SK-N-SH (cell line): ENCODE data around the gene SPEG. TPM values are rescaled to one million over a fixed set of nuclear protein-coding genes. Genes with fewer than 3 reads are reported as not detected.

Source experiments
- CTCF ChIA-PET: fragments of 300-600, 350-600 bp; formaldehyde crosslinking; extraction: SDS; loops from one replicate; lab custom pipeline; 2021; lab: Yijun Ruan, JAX
- POLR2A ChIA-PET: fragments of 350-600 bp; sonication (Branson Sonifier 250); formaldehyde crosslinking; extraction: SDS; loops from one replicate; lab custom pipeline; 2020; ENCODE audit warnings: antibody characterized with exemption, inconsistent platforms; lab: Yijun Ruan, JAX
- DNase-seq: peaks from one replicate; pipeline ENCODE4 v3.0.0; 2012
- H2AFZ ChIP-seq: fragments of 200-600 bp; sonication (generic); 2 replicates; pipeline ENCODE4 v1.8.1; 2016; ENCODE audit warnings: antibody characterized with exemption, mild to moderate bottlenecking, low read depth
- H3F3A ChIP-seq: fragments of 200-600 bp; sonication (generic); replicated peaks from 2 replicates; pipeline ENCODE3; 2016; ENCODE audit warnings: antibody characterized with exemption, mild to moderate bottlenecking; ENCODE audit not compliant: insufficient read depth
- H3K27ac ChIP-seq, 2 experiments: fragments of 200-500 bp in 1 of 2; fragments of 200-600 bp in 1 of 2; sonication (Bioruptor generic) in 1 of 2; sonication (generic), shearing (Covaris generic) in 1 of 2; 2 replicates each; pipeline versions ENCODE4 v1.5.1 to v1.6.1; 2014 to 2016; ENCODE audit warnings: low read depth in 2 of 2, inconsistent platforms in 1 of 2, low read length in 1 of 2, mild to moderate bottlenecking in 1 of 2, mixed read lengths in 1 of 2
- H3K27me3 ChIP-seq: fragments of 200-600 bp; sonication (generic), shearing (Covaris generic); 2 replicates; pipeline ENCODE4 v1.6.1; 2016; ENCODE audit warnings: mixed run types; ENCODE audit not compliant: insufficient read depth
- H3K36me3 ChIP-seq, 2 experiments: fragments of 200-500 bp in 1 of 2; fragments of 200-600 bp in 1 of 2; sonication (Bioruptor generic) in 1 of 2; sonication (generic) in 1 of 2; replicated peaks in 1 of 2; 2 replicates each; pipeline versions ENCODE3 to v1.5.1; 2014 to 2016; ENCODE audit warnings: low read length in 1 of 2, mild to moderate bottlenecking in 1 of 2; ENCODE audit not compliant: insufficient read depth in 2 of 2, control insufficient read depth in 1 of 2
- H3K4me1 ChIP-seq, 2 experiments: fragments of 200-500 bp in 1 of 2; fragments of 200-600 bp in 1 of 2; sonication (Bioruptor generic) in 1 of 2; sonication (generic), shearing (Covaris generic) in 1 of 2; 2 replicates each; pipeline versions ENCODE4 v1.5.1 to v1.6.1; 2014 to 2016; ENCODE audit warnings: low read depth in 1 of 2, low read length in 1 of 2, mixed run types in 1 of 2; ENCODE audit not compliant: insufficient read depth in 2 of 2, control insufficient read depth in 1 of 2
- H3K4me2 ChIP-seq: fragments of 200-600 bp; sonication (generic), shearing (Covaris generic); 2 replicates; pipeline ENCODE4 v1.6.1; 2017; ENCODE audit warnings: mixed run types
- H3K4me3 ChIP-seq, 2 experiments: fragments of 200-500 bp in 1 of 2; fragments of 200-600 bp in 1 of 2; sonication (Bioruptor generic) in 1 of 2; sonication (generic), shearing (Covaris generic) in 1 of 2; 2 replicates each; pipeline versions ENCODE4 v1.5.1 to v1.8.1; 2014 to 2016; ENCODE audit warnings: low read depth in 2 of 2, inconsistent platforms in 1 of 2, low read length in 1 of 2, mild to moderate bottlenecking in 1 of 2, mixed read lengths in 1 of 2, moderate library complexity in 1 of 2
- H3K79me2 ChIP-seq: fragments of 200-600 bp; sonication (generic); 2 replicates; pipeline ENCODE4 v1.8.1; 2017; ENCODE audit warnings: mild to moderate bottlenecking; ENCODE audit not compliant: insufficient read depth
- H3K9ac ChIP-seq: fragments of 200-600 bp; sonication (generic); 2 replicates; pipeline ENCODE4 v1.6.1; 2017; ENCODE audit warnings: mixed run types
- H3K9me2 ChIP-seq: fragments of 200-600 bp; sonication (generic); 2 replicates; pipeline ENCODE4 v1.6.1; 2017; ENCODE audit warnings: mixed run types
- H3K9me3 ChIP-seq: fragments of 200-600 bp; sonication (generic); 2 replicates; pipeline ENCODE4 v1.6.1; 2017; ENCODE audit warnings: mixed run types, mild to moderate bottlenecking, moderate library complexity
- H4K20me1 ChIP-seq: fragments of 200-600 bp; sonication (generic); 2 replicates; pipeline ENCODE4 v1.6.1; 2017; ENCODE audit warnings: mild to moderate bottlenecking, mixed run types; ENCODE audit not compliant: insufficient read depth
- CHD2 ChIP-seq: fragments of 150-350 bp; IDR thresholded peaks from 2 replicates; pipeline ENCODE4 v1.6.1; 2018; ENCODE audit warnings: low read length; ENCODE audit not compliant: partially characterized antibody
- CTCF ChIP-seq: fragments of 200-600 bp; sonication (generic); IDR thresholded peaks from 2 replicates; pipeline ENCODE4 v1.6.1; 2017; ENCODE audit warnings: antibody characterized with exemption, mild to moderate bottlenecking, moderate library complexity
- ELF1 ChIP-seq: IDR thresholded peaks from 2 replicates; pipeline ENCODE4 v1.4.0; 2012
- EP300 ChIP-seq, 2 experiments: IDR thresholded peaks; 2 replicates each; pipeline versions ENCODE4 v1.4.0 to v1.6.1; 2012; ENCODE audit warnings: borderline replicate concordance in 1 of 2, low read depth in 1 of 2, low read length in 1 of 2
- EZH2phosphoT487 ChIP-seq: fragments of 200-600 bp; sonication (generic); IDR thresholded peaks from 2 replicates; pipeline ENCODE4 v1.6.1; 2017; ENCODE audit warnings: low read depth, mixed run types, mild to moderate bottlenecking, antibody characterized with exemption, moderate library complexity, borderline replicate concordance
- FOXJ3 ChIP-seq: sonication (generic); formaldehyde crosslinking; IDR thresholded peaks from 2 replicates; pipeline ENCODE4 v1.5.1; 2020; ENCODE audit warnings: mild to moderate bottlenecking, missing genetic modification reagents
- GABPA ChIP-seq: IDR thresholded peaks from 2 replicates; pipeline ENCODE4 v1.4.0; 2012; ENCODE audit warnings: low read depth, mild to moderate bottlenecking
- GATA2 ChIP-seq: sonication (generic); formaldehyde crosslinking; IDR thresholded peaks from 2 replicates; pipeline ENCODE4 v1.5.0; 2020; ENCODE audit warnings: mild to moderate bottlenecking, missing genetic modification reagents
- IRF3 ChIP-seq: fragments of 150-350 bp; IDR thresholded peaks from 2 replicates; pipeline ENCODE4 v1.6.1; 2016; ENCODE audit warnings: mild to moderate bottlenecking, low read depth, low read length
- NFIC ChIP-seq: IDR thresholded peaks from 2 replicates; pipeline ENCODE4 v1.4.0; 2012; ENCODE audit warnings: borderline replicate concordance
- POLR2AphosphoS5 ChIP-seq: IDR thresholded peaks from 2 replicates; pipeline ENCODE4 v1.6.1; 2012; ENCODE audit warnings: low read depth, low read length
- REST ChIP-seq: IDR thresholded peaks from 2 replicates; pipeline ENCODE4 v1.6.1; 2012; ENCODE audit warnings: mild to moderate bottlenecking, low read depth, low read length, moderate library complexity
- RFX5 ChIP-seq: IDR thresholded peaks from 2 replicates; pipeline ENCODE4 v1.6.1; 2012; ENCODE audit warnings: mild to moderate bottlenecking, improper control_type of control experiment, low read length
- SMC3 ChIP-seq: IDR thresholded peaks from 2 replicates; pipeline ENCODE4 v1.6.1; 2012; ENCODE audit warnings: low read depth, low read length, improper control_type of control experiment
- TAF1 ChIP-seq: IDR thresholded peaks from 2 replicates; pipeline ENCODE4 v1.6.1; 2012; ENCODE audit warnings: low read depth, mild to moderate bottlenecking, low read length, moderate library complexity, borderline replicate concordance
- TCF12 ChIP-seq: IDR thresholded peaks from 2 replicates; pipeline ENCODE4 v1.4.0; 2012
- WGBS: methylation state at CpG from one replicate; pipeline ENCODE4 v1.1.6; 2017; ENCODE audit warnings: low lambda C conversion rate; 5-methylcytosine and 5-hydroxymethylcytosine counted together
- polyA plus RNA-seq, 3 experiments: library from polyadenylated mRNA; depleted of rRNA; stranded (reverse); fragments of >200 nt; gene quantifications; 2 replicates each; pipeline ENCODE4 v1.2.3, GENCODE V29; 2012

The SPEG gene
- polyA plus RNA-seq, 1 of the 3 experiments (the other 2 are of a cell fraction), result 107 TPM

GRCh38 chr2:219452361-219453317, 18.0 kb downstream of the SPEG start (continued):
- TF ChIP-seq EZH2phosphoT487 (no peak), ELF1 (no peak), CTCF (no peak), REST (0 out of 2 replicates have a peak, but pooled peaks have one; percentile 63), GABPA (no peak), RFX5 (no peak), TCF12 (peak; percentile 93), POLR2AphosphoS5 (peak; percentile 58; the same call in 1 of the 2 replicates)
- TF ChIP-seq, all 33 proteins: peak for 19

GRCh38 chr2:219453671-219454590, 19.3 kb downstream of the SPEG start:
- H2AFZ ChIP-seq, result no peak overlapping the region
- no peaks in the 10 kb centered on the region for H3K27me3 ChIP-seq
- H3F3A ChIP-seq, result peaks cover 23% of the 10 kb centered on the region
- H3K4me1 ChIP-seq, result peaks cover 29 to 35% of the 10 kb centered on the region in 2 experiments
- 57% methylated on average over 10 of the region's 10 CpGs for WGBS
- peak; percentile 96 for DNase-seq
- CTCF ChIA-PET, result interaction anchor here (0.8 to 10.9 kb wide), 12 partner anchors 13 to 159 kb away, joined by 3 to 159 read pairs (median 6); partner anchors contain the start of gene STK11IP
- no peaks in the 10 kb centered on the region for H4K20me1 ChIP-seq
- no peak overlapping the region for H3K4me3 ChIP-seq
- H3K4me2 ChIP-seq, result peak overlapping the region; percentile 72
- POLR2A ChIA-PET, result interaction anchor here (0.9 to 1.8 kb wide), 6 partner anchors 18 to 75 kb away, joined by 3 to 8 read pairs (median 4); partner anchors contain the start of gene GMPPA
- no peaks in the 10 kb centered on the region for H3K9me2 ChIP-seq
- H3K9me3 ChIP-seq, result no peaks in the 10 kb centered on the region
- 0 out of 2 replicates have a peak, but pooled peaks cover 9% of the 10 kb centered on the region for H3K79me2 ChIP-seq
- H3K9ac ChIP-seq, result peak overlapping the region; percentile 56
- peak overlapping the region; percentile 90 to 98 for H3K27ac ChIP-seq
- H3K36me3 ChIP-seq, result peaks cover 35 to 41% of the 10 kb centered on the region in 2 experiments
- no peak for TF ChIP-seq GABPA
- TF ChIP-seq EP300 (IDR thresholded peaks at IDR 0.05; ENCODE audit: borderline replicate concordance in 1 of 2, low read depth in 1 of 2, low read length in 1 of 2), result peak in 1 of 2 experiments; percentile 7; a peak in 1 of 4 replicates
- no peak for TF ChIP-seq EZH2phosphoT487
- no peak for TF ChIP-seq IRF3
- peak; percentile 63 for TF ChIP-seq TCF12
- peak; percentile 67 for TF ChIP-seq FOXJ3 (CRISPR knock-in tag)
- peak; percentile 84 for TF ChIP-seq CHD2
- TF ChIP-seq SMC3, result no peak; the same call in 1 of the 2 replicates
- no peak for TF ChIP-seq GATA2 (CRISPR knock-in tag)
- peak; percentile 22; the same call in 1 of the 2 replicates for TF ChIP-seq TAF1
- peak; percentile 50 for TF ChIP-seq POLR2AphosphoS5
- peak; percentile 72 for TF ChIP-seq NFIC
- TF ChIP-seq, all 33 proteins: peak for 7
